Measurements from ENCODE around the gene HACL1.

DNA sequence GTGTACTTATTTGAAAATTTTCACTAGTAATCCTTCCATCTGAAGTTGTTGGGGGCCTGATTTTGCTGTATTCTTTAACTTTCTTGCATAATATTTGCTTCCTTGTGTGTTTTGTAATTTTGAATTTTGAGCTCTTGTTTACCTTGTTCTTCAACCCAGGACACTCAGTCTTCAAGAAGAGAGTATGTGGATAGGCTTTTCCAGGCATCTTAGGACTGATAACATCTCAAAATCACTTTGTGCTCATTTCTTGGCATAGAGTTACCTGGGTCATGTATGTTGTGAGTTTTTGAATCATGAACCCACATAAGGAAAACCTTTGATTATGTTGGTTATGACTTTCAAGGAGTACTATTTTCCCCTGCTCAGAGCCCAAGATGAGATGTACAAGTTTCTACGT lies 13.6 kb upstream of the HACL1 start:
- TF ChIP-seq POLR2A (IDR thresholded peaks at IDR 0.05): no peak
- TF ChIP-seq, protein P1, sequence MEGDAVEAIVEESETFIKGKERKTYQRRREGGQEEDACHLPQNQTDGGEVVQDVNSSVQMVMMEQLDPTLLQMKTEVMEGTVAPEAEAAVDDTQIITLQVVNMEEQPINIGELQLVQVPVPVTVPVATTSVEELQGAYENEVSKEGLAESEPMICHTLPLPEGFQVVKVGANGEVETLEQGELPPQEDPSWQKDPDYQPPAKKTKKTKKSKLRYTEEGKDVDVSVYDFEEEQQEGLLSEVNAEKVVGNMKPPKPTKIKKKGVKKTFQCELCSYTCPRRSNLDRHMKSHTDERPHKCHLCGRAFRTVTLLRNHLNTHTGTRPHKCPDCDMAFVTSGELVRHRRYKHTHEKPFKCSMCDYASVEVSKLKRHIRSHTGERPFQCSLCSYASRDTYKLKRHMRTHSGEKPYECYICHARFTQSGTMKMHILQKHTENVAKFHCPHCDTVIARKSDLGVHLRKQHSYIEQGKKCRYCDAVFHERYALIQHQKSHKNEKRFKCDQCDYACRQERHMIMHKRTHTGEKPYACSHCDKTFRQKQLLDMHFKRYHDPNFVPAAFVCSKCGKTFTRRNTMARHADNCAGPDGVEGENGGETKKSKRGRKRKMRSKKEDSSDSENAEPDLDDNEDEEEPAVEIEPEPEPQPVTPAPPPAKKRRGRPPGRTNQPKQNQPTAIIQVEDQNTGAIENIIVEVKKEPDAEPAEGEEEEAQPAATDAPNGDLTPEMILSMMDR (IDR thresholded peaks at IDR 0.05): no peak
